Measurements from ENCODE around the gene FBXO34. TPM values are rescaled to one million over a fixed set of nuclear protein-coding genes. Genes with fewer than 3 reads are reported as not detected.
A peak's percentile ranks its signal among the peaks of the same experiment; 100 is the strongest.

Gene FBXO34
- total and polyA plus RNA-seq, 10 of the 15 experiments (the other 5 are each of a cell fraction or from before 2014, with no cell fraction given): 5.6 to 22.8 (median 17.6) TPM

DNA sequence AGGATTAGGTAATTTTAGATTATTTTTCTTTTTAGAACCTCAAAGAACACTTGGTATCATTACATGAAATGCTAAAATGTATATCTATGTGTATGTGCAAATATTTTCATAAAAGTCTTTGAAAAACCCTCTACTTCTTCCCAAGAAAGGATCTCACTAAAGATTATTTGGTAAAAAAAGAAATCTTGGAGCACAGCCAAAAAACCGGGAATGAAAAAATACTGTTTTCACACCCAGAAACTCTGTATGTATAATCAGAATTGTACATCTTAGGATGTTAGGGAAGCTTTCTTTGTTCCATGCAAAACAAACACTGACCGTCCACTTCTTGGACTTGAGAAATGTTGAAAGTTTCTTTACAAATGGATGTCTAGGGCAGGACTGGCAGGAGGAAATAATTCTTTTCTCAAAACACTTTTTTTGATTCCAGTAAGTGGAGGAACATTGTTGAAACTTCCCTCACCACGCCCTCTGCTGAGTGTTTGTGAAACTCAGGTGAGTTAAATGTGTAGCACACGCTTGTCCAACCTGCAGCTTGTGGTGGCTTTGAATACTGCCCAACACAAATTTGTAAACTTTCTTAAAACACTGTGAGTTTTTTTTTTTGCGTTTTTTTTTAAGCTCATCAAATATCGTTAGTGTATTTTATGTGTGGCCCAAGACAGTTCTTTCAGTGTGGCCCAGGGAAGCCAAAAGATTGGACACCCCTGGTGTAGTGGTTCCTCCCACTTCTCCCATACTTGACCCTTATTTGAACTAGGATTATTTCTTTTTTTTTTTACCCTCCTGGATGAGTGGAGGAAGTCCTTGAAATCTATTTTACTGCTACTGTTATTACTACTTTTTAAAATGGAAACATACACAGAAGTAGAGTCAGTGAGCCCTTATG is 26.6 kb downstream of the FBXO34 start:
- H3K4me1 ChIP-seq (ENCODE audit: control insufficient read depth, insufficient read depth, low read length): peaks cover 33% of the 10 kb centered on the region
- SMC1A ChIA-PET (ENCODE audit: uncharacterized antibody, unreplicated experiment): interaction anchor here (0.7 to 1.9 kb wide), 8 partner anchors 14 to 56 kb away, joined by 3 to 7 read pairs (median 4); no protein-coding TSS in a partner anchor
- no peaks in the 10 kb centered on the region; the same call in 2 of the 3 replicates for H3K9me3 ChIP-seq (replicated peaks; ENCODE audit: control insufficient read depth, insufficient read depth, low read length)
- H3K4me2 ChIP-seq (ENCODE audit: control insufficient read depth, insufficient read depth): peak overlapping the region; percentile 30; the same call in 1 of the 2 replicates
- TF ChIP-seq, protein P1, sequence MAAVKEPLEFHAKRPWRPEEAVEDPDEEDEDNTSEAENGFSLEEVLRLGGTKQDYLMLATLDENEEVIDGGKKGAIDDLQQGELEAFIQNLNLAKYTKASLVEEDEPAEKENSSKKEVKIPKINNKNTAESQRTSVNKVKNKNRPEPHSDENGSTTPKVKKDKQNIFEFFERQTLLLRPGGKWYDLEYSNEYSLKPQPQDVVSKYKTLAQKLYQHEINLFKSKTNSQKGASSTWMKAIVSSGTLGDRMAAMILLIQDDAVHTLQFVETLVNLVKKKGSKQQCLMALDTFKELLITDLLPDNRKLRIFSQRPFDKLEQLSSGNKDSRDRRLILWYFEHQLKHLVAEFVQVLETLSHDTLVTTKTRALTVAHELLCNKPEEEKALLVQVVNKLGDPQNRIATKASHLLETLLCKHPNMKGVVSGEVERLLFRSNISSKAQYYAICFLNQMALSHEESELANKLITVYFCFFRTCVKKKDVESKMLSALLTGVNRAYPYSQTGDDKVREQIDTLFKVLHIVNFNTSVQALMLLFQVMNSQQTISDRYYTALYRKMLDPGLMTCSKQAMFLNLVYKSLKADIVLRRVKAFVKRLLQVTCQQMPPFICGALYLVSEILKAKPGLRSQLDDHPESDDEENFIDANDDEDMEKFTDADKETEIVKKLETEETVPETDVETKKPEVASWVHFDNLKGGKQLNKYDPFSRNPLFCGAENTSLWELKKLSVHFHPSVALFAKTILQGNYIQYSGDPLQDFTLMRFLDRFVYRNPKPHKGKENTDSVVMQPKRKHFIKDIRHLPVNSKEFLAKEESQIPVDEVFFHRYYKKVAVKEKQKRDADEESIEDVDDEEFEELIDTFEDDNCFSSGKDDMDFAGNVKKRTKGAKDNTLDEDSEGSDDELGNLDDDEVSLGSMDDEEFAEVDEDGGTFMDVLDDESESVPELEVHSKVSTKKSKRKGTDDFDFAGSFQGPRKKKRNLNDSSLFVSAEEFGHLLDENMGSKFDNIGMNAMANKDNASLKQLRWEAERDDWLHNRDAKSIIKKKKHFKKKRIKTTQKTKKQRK (IDR thresholded peaks at IDR 0.05; ENCODE audit: low read depth, low read length): no peak
- TF ChIP-seq RB1 (IDR thresholded peaks at IDR 0.05; ENCODE audit: borderline replicate concordance): no peak
- peak; percentile 28; the same call in 1 of the 2 replicates for TF ChIP-seq SMC3 (IDR thresholded peaks at IDR 0.05; ENCODE audit: borderline replicate concordance, low read length)
- TF ChIP-seq JUNB (IDR thresholded peaks at IDR 0.05): peak; percentile 53
- TF ChIP-seq, protein P2, sequence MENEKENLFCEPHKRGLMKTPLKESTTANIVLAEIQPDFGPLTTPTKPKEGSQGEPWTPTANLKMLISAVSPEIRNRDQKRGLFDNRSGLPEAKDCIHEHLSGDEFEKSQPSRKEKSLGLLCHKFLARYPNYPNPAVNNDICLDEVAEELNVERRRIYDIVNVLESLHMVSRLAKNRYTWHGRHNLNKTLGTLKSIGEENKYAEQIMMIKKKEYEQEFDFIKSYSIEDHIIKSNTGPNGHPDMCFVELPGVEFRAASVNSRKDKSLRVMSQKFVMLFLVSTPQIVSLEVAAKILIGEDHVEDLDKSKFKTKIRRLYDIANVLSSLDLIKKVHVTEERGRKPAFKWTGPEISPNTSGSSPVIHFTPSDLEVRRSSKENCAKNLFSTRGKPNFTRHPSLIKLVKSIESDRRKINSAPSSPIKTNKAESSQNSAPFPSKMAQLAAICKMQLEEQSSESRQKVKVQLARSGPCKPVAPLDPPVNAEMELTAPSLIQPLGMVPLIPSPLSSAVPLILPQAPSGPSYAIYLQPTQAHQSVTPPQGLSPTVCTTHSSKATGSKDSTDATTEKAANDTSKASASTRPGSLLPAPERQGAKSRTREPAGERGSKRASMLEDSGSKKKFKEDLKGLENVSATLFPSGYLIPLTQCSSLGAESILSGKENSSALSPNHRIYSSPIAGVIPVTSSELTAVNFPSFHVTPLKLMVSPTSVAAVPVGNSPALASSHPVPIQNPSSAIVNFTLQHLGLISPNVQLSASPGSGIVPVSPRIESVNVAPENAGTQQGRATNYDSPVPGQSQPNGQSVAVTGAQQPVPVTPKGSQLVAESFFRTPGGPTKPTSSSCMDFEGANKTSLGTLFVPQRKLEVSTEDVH (IDR thresholded peaks at IDR 0.05; ENCODE audit: low read depth, partially characterized antibody): no peak
- TF ChIP-seq JUND (IDR thresholded peaks at IDR 0.05; ENCODE audit: low read depth, low read length): no peak
- TF ChIP-seq SUZ12 (IDR thresholded peaks at IDR 0.05; ENCODE audit: unreplicated experiment): no peak
- TF ChIP-seq NR2C2 (IDR thresholded peaks at IDR 0.05; ENCODE audit: borderline replicate concordance, control insufficient read depth, insufficient read length, low read depth): no peak
- peak; percentile 66 for TF ChIP-seq RUNX3 (IDR thresholded peaks at IDR 0.05; ENCODE audit: low read length)
- no peak for TF ChIP-seq TAF1 (IDR thresholded peaks at IDR 0.05; ENCODE audit: borderline replicate concordance, low read depth, low read length)
- 0 out of 2 replicates have a peak, but pooled peaks have one; percentile 28 for TF ChIP-seq ATF7 (IDR thresholded peaks at IDR 0.05; ENCODE audit: low read depth)
- no peak for TF ChIP-seq YY1 (IDR thresholded peaks at IDR 0.05; ENCODE audit: low read depth, low read length)
- TF ChIP-seq, protein P3, sequence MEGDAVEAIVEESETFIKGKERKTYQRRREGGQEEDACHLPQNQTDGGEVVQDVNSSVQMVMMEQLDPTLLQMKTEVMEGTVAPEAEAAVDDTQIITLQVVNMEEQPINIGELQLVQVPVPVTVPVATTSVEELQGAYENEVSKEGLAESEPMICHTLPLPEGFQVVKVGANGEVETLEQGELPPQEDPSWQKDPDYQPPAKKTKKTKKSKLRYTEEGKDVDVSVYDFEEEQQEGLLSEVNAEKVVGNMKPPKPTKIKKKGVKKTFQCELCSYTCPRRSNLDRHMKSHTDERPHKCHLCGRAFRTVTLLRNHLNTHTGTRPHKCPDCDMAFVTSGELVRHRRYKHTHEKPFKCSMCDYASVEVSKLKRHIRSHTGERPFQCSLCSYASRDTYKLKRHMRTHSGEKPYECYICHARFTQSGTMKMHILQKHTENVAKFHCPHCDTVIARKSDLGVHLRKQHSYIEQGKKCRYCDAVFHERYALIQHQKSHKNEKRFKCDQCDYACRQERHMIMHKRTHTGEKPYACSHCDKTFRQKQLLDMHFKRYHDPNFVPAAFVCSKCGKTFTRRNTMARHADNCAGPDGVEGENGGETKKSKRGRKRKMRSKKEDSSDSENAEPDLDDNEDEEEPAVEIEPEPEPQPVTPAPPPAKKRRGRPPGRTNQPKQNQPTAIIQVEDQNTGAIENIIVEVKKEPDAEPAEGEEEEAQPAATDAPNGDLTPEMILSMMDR (IDR thresholded peaks at IDR 0.05 in 2 of 3, conservative IDR thresholded peaks at IDR 0.05 in 1 of 3; ENCODE audit: control insufficient read depth in 2 of 3, extremely low read depth in 1 of 3, insufficient read depth in 1 of 3, low read depth in 3 of 3, low read length in 3 of 3): peak in 2 of 3 experiments; percentile 37 to 39; a peak in 4 of 6 replicates
- peak; percentile 38 for TF ChIP-seq RAD21 (IDR thresholded peaks at IDR 0.05; ENCODE audit: insufficient read depth, low read depth, low read length)
- no peak overlapping the region for H3K4me3 ChIP-seq
- no peaks in the 10 kb centered on the region for H4K20me1 ChIP-seq (ENCODE audit: control insufficient read depth, insufficient read depth)
- no peak overlapping the region for H3K9ac ChIP-seq (ENCODE audit: control insufficient read depth, insufficient read depth, low read length)
- ATAC-seq (peak; percentile 68), FAIRE-seq (peak; percentile 59), DNase-seq (ENCODE audit: low read depth, low spot score) (no peak)
- H3K27ac ChIP-seq (ENCODE audit: control insufficient read depth, insufficient read depth): no peak overlapping the region
- RAD21 ChIA-PET (ENCODE audit: unreplicated experiment): interaction anchor here (1.3 to 2.3 kb wide), 2 partner anchors 27 to 56 kb away, joined by 3 to 8 read pairs; partner anchors contain the start of gene FBXO34
- H3K79me2 ChIP-seq (ENCODE audit: control insufficient read depth, insufficient read depth, low read length): peaks cover 17% of the 10 kb centered on the region
- POLR2A ChIA-PET: interaction anchor here (0.5 to 1.0 kb wide), 3 partner anchors 13 to 23 kb away, joined by 3 to 4 read pairs (median 4); no protein-coding TSS in a partner anchor
- CTCF ChIA-PET: interaction anchor here (0.6 to 2.2 kb wide), 6 partner anchors 20 to 146 kb away, joined by 3 to 9 read pairs (median 4); no protein-coding TSS in a partner anchor
- intact Hi-C loops (cut with micrococcal nuclease; ENCODE audit: unreplicated experiment): loop anchor here (2.0 kb wide), 1 partner anchor 27 kb away; the partner anchor contains the start of gene FBXO34
- no TSS peak for BruUV-seq (replicated peaks)
- WGBS (ENCODE audit: insufficient coverage, insufficient replicate concordance, low lambda C conversion rate, missing lambda C conversion rate): 2% methylated on average over 6 of the region's 6 CpGs
- no peaks in the 10 kb centered on the region for H3K27me3 ChIP-seq (replicated peaks in 1 of 2; ENCODE audit: control insufficient read depth in 2 of 2, insufficient read depth in 2 of 2, low read length in 1 of 2)
- no peak overlapping the region for H2AFZ ChIP-seq (ENCODE audit: control insufficient read depth, low read depth, low read length)
- H3K36me3 ChIP-seq (ENCODE audit: control insufficient read depth in 2 of 2, insufficient read depth in 2 of 2, low read length in 1 of 2): no peaks in the 10 kb centered on the region; a peak in 1 of 4 replicates
- in situ Hi-C loops (cut with MboI): no loop called here

Data from GM12878 (cell line).